ENCODE measurements around the gene NIP7. TPM values are rescaled to one million over a fixed set of nuclear protein-coding genes. Genes with fewer than 3 reads are reported as not detected.

Gene NIP7
- total and polyA plus RNA-seq, 9 donors: 14.5 to 27.0 (median 23.5) TPM

- DNase-seq: no peak
- no peaks in the 10 kb centered on the region for H3K4me1 ChIP-seq (ENCODE audit: control insufficient read depth, insufficient read depth, low read length)
- peaks cover 67% of the 10 kb centered on the region for H3K36me3 ChIP-seq (ENCODE audit: control insufficient read depth, insufficient read depth, low read length)
- no peak overlapping the region for H3K4me3 ChIP-seq (ENCODE audit: low read length)
- WGBS (ENCODE audit: insufficient coverage): 86% methylated on average over 5 of the region's 5 CpGs
- H3K9me3 ChIP-seq (replicated peaks; ENCODE audit: control insufficient read depth, low read depth, low read length): no peaks in the 10 kb centered on the region
- no peak overlapping the region for H3K27ac ChIP-seq (ENCODE audit: low read length)
- H3K27me3 ChIP-seq (ENCODE audit: control insufficient read depth, insufficient read depth, low read length): no peaks in the 10 kb centered on the region
Observed at GRCh38 chr16:69363281-69363717, 23.7 kb downstream of the NIP7 start.

GRCh38 chr16:69364088-69364487, 24.5 kb downstream of the NIP7 start:
- no CpG with 5 or more reads among the region's 2 CpGs for WGBS (ENCODE audit: insufficient coverage)
- no peaks in the 10 kb centered on the region for H3K27me3 ChIP-seq (ENCODE audit: control insufficient read depth, insufficient read depth, low read length)
- no peaks in the 10 kb centered on the region for H3K9me3 ChIP-seq (replicated peaks; ENCODE audit: control insufficient read depth, low read depth, low read length)
- no peak for DNase-seq
- no peak overlapping the region for H3K4me3 ChIP-seq (ENCODE audit: low read length)
- no peak overlapping the region for H3K27ac ChIP-seq (ENCODE audit: low read length)
- H3K4me1 ChIP-seq (ENCODE audit: control insufficient read depth, insufficient read depth, low read length): no peaks in the 10 kb centered on the region
- peaks cover 73% of the 10 kb centered on the region for H3K36me3 ChIP-seq (ENCODE audit: control insufficient read depth, insufficient read depth, low read length)

- no peak overlapping the region for H3K27ac ChIP-seq (ENCODE audit: low read length)
- H3K4me3 ChIP-seq (ENCODE audit: low read length): no peak overlapping the region
- H3K27me3 ChIP-seq (ENCODE audit: control insufficient read depth, insufficient read depth, low read length): no peaks in the 10 kb centered on the region
- no peak for DNase-seq
- no peaks in the 10 kb centered on the region for H3K9me3 ChIP-seq (replicated peaks; ENCODE audit: control insufficient read depth, low read depth, low read length)
- H3K4me1 ChIP-seq (ENCODE audit: control insufficient read depth, insufficient read depth, low read length): no peaks in the 10 kb centered on the region
- peaks cover 76% of the 10 kb centered on the region for H3K36me3 ChIP-seq (ENCODE audit: control insufficient read depth, insufficient read depth, low read length)
- WGBS (ENCODE audit: insufficient coverage): 86% methylated on average over 1 of the region's 2 CpGs
Observed at GRCh38 chr16:69365901-69366300, 26.3 kb downstream of the NIP7 start.

- no peak overlapping the region for H3K4me3 ChIP-seq (ENCODE audit: low read length)
- H3K4me1 ChIP-seq (ENCODE audit: control insufficient read depth, insufficient read depth, low read length): no peaks in the 10 kb centered on the region
- peaks cover 72% of the 10 kb centered on the region for H3K36me3 ChIP-seq (ENCODE audit: control insufficient read depth, insufficient read depth, low read length)
- WGBS (ENCODE audit: insufficient coverage): 90% methylated on average over 4 of the region's 7 CpGs
- H3K9me3 ChIP-seq (replicated peaks; ENCODE audit: control insufficient read depth, low read depth, low read length): no peaks in the 10 kb centered on the region
- H3K27me3 ChIP-seq (ENCODE audit: control insufficient read depth, insufficient read depth, low read length): no peaks in the 10 kb centered on the region
- no peak for DNase-seq
- no peak overlapping the region for H3K27ac ChIP-seq (ENCODE audit: low read length)
Observed at GRCh38 chr16:69366431-69366830, 26.9 kb downstream of the NIP7 start.

GRCh38 chr16:69367980-69368379, 28.4 kb downstream of the NIP7 start:
- H3K27ac ChIP-seq (ENCODE audit: low read length): no peak overlapping the region
- DNase-seq: no peak
- H3K4me3 ChIP-seq (ENCODE audit: low read length): no peak overlapping the region
- H3K9me3 ChIP-seq (replicated peaks; ENCODE audit: control insufficient read depth, low read depth, low read length): no peaks in the 10 kb centered on the region
- H3K36me3 ChIP-seq (ENCODE audit: control insufficient read depth, insufficient read depth, low read length): peaks cover 72% of the 10 kb centered on the region
- 83% methylated on average over 5 of the region's 7 CpGs for WGBS (ENCODE audit: insufficient coverage)
- no peaks in the 10 kb centered on the region for H3K27me3 ChIP-seq (ENCODE audit: control insufficient read depth, insufficient read depth, low read length)
- no peaks in the 10 kb centered on the region for H3K4me1 ChIP-seq (ENCODE audit: control insufficient read depth, insufficient read depth, low read length)

GRCh38 chr16:69368866-69369265, 29.3 kb downstream of the NIP7 start:
- Histone ChIP-seq H3K27me3 (ENCODE audit: control insufficient read depth, insufficient read depth, low read length) (no peaks in the 10 kb centered on the region), H3K4me3 (ENCODE audit: low read length) (no peak overlapping the region), H3K36me3 (ENCODE audit: control insufficient read depth, insufficient read depth, low read length) (peaks cover 70% of the 10 kb centered on the region), H3K4me1 (ENCODE audit: control insufficient read depth, insufficient read depth, low read length) (no peaks in the 10 kb centered on the region), H3K27ac (ENCODE audit: low read length) (no peak overlapping the region), H3K9me3 (replicated peaks; ENCODE audit: control insufficient read depth, low read depth, low read length) (no peaks in the 10 kb centered on the region)
- DNase-seq: no peak
- 89% methylated on average over 1 of the region's 4 CpGs for WGBS (ENCODE audit: insufficient coverage)

GRCh38 chr16:69371564-69371963, 32.0 kb downstream of the NIP7 start:
- H3K27me3 ChIP-seq (ENCODE audit: control insufficient read depth, insufficient read depth, low read length): no peaks in the 10 kb centered on the region
- H3K4me3 ChIP-seq (ENCODE audit: low read length): no peak overlapping the region
- no peak for DNase-seq
- no peak overlapping the region for H3K27ac ChIP-seq (ENCODE audit: low read length)
- peaks cover 51% of the 10 kb centered on the region for H3K36me3 ChIP-seq (ENCODE audit: control insufficient read depth, insufficient read depth, low read length)
- no peaks in the 10 kb centered on the region for H3K9me3 ChIP-seq (replicated peaks; ENCODE audit: control insufficient read depth, low read depth, low read length)
- no CpG with 5 or more reads among the region's 2 CpGs for WGBS (ENCODE audit: insufficient coverage)
- H3K4me1 ChIP-seq (ENCODE audit: control insufficient read depth, insufficient read depth, low read length): no peaks in the 10 kb centered on the region

- no peak overlapping the region for H3K4me3 ChIP-seq (ENCODE audit: low read length)
- H3K27me3 ChIP-seq (ENCODE audit: control insufficient read depth, insufficient read depth, low read length): no peaks in the 10 kb centered on the region
- DNase-seq: no peak
- no CpG with 5 or more reads among the region's 1 CpG for WGBS (ENCODE audit: insufficient coverage)
- no peak overlapping the region for H3K27ac ChIP-seq (ENCODE audit: low read length)
- peaks cover 42% of the 10 kb centered on the region for H3K36me3 ChIP-seq (ENCODE audit: control insufficient read depth, insufficient read depth, low read length)
- H3K4me1 ChIP-seq (ENCODE audit: control insufficient read depth, insufficient read depth, low read length): no peaks in the 10 kb centered on the region
- no peaks in the 10 kb centered on the region for H3K9me3 ChIP-seq (replicated peaks; ENCODE audit: control insufficient read depth, low read depth, low read length)
Observed at GRCh38 chr16:69373019-69373418, 33.4 kb downstream of the NIP7 start.

- 96% methylated on average over 7 of the region's 10 CpGs for WGBS (ENCODE audit: insufficient coverage)
- Histone ChIP-seq H3K36me3 (ENCODE audit: control insufficient read depth, insufficient read depth, low read length) (peaks cover 36% of the 10 kb centered on the region), H3K4me3 (ENCODE audit: low read length) (no peak overlapping the region), H3K4me1 (ENCODE audit: control insufficient read depth, insufficient read depth, low read length) (no peaks in the 10 kb centered on the region), H3K9me3 (replicated peaks; ENCODE audit: control insufficient read depth, low read depth, low read length) (no peaks in the 10 kb centered on the region), H3K27me3 (ENCODE audit: control insufficient read depth, insufficient read depth, low read length) (no peaks in the 10 kb centered on the region), H3K27ac (ENCODE audit: low read length) (no peak overlapping the region)
- no peak for DNase-seq
Observed at GRCh38 chr16:69376393-69377059, 37.0 kb downstream of the NIP7 start.

- Histone ChIP-seq H3K4me1 (ENCODE audit: control insufficient read depth, insufficient read depth, low read length) (no peaks in the 10 kb centered on the region), H3K9me3 (replicated peaks; ENCODE audit: control insufficient read depth, low read depth, low read length) (no peaks in the 10 kb centered on the region), H3K27me3 (ENCODE audit: control insufficient read depth, insufficient read depth, low read length) (no peaks in the 10 kb centered on the region), H3K27ac (ENCODE audit: low read length) (no peak overlapping the region), H3K4me3 (ENCODE audit: low read length) (no peak overlapping the region), H3K36me3 (ENCODE audit: control insufficient read depth, insufficient read depth, low read length) (peaks cover 44% of the 10 kb centered on the region)
- DNase-seq: no peak
- WGBS (ENCODE audit: insufficient coverage): 86% methylated on average over 1 of the region's 1 CpG
Observed at GRCh38 chr16:69378036-69378435, 38.5 kb downstream of the NIP7 start.

GRCh38 chr16:69378760-69379159, 39.2 kb downstream of the NIP7 start:
- Histone ChIP-seq H3K9me3 (replicated peaks; ENCODE audit: control insufficient read depth, low read depth, low read length) (no peaks in the 10 kb centered on the region), H3K4me1 (ENCODE audit: control insufficient read depth, insufficient read depth, low read length) (no peaks in the 10 kb centered on the region), H3K36me3 (ENCODE audit: control insufficient read depth, insufficient read depth, low read length) (peaks cover 46% of the 10 kb centered on the region), H3K27ac (ENCODE audit: low read length) (no peak overlapping the region), H3K4me3 (ENCODE audit: low read length) (no peak overlapping the region), H3K27me3 (ENCODE audit: control insufficient read depth, insufficient read depth, low read length) (no peaks in the 10 kb centered on the region)
- no CpG with 5 or more reads among the region's 1 CpG for whole genome bisulfite sequencing (ENCODE audit: insufficient coverage)
- DNase-seq: no peak

Data from muscle of leg (tissue), 11 donors.